CD4-positive, alpha-beta T cell (primary cell): ENCODE data around the gene DUSP22. TPM values are rescaled to one million over a fixed set of nuclear protein-coding genes. Genes with fewer than 3 reads are reported as not detected.

Experiments
- ATAC-seq: fragments of 200-7000 bp; cut with Tn5 transposase; one replicate; pipeline ENCODE4 v1.10.0; 2022; ENCODE audit warnings: mild to moderate bottlenecking; ENCODE audit not compliant: poor library complexity
- CTCF ChIA-PET: fragments of 350-600 bp; sonication (Branson Sonifier 250); formaldehyde crosslinking; loops from one replicate; lab custom pipeline; 2021; ENCODE audit warnings: antibody characterized with exemption, inconsistent platforms; lab: Charles Lee
- POLR2A ChIA-PET: fragments of 350-600 bp; sonication (Branson Sonifier 250); formaldehyde crosslinking; loops from one replicate; lab custom pipeline; 2021; ENCODE audit warnings: antibody characterized with exemption, inconsistent platforms; lab: Charles Lee
- DNase-seq, 14 experiments: peaks; one replicate each; pipeline ENCODE4 v3.0.0-alpha.2; 2013 to 2020; ENCODE audit warnings: mixed read lengths in 2 of 14
- H3K27ac ChIP-seq, 2 donors: one replicate each; pipeline versions ENCODE4 v1.5.1 to v1.7.0; 2013; ENCODE audit warnings: low read length in 2 of 2, low read depth in 1 of 2, mild to moderate bottlenecking in 1 of 2
- H3K27me3 ChIP-seq, 2 experiments: 1 replicate in 1 of 2; 2 replicates in 1 of 2; pipeline versions ENCODE4 v1.6.1 to v1.7.0; 2013; ENCODE audit warnings: low read length in 2 of 2, control low read depth in 1 of 2, mild to moderate bottlenecking in 1 of 2, moderate library complexity in 1 of 2; ENCODE audit not compliant: insufficient read depth in 2 of 2, control insufficient read depth in 1 of 2
- H3K36me3 ChIP-seq: one replicate; pipeline ENCODE4 v1.6.1; 2013; ENCODE audit warnings: low read length, control low read depth; ENCODE audit not compliant: insufficient read depth
- H3K4me1 ChIP-seq: one replicate; pipeline ENCODE4 v1.6.1; 2013; ENCODE audit warnings: low read length, control low read depth; ENCODE audit not compliant: insufficient read depth
- H3K4me3 ChIP-seq: one replicate; pipeline ENCODE4 v1.5.1; 2013; ENCODE audit warnings: mild to moderate bottlenecking, low read length, moderate library complexity
- H3K9me3 ChIP-seq, 2 experiments: 1 replicate in 1 of 2; 2 replicates in 1 of 2; pipeline versions ENCODE4 v1.6.1 to v1.7.0; 2013; ENCODE audit warnings: low read length in 2 of 2, mild to moderate bottlenecking in 2 of 2, control low read depth in 1 of 2, moderate library complexity in 1 of 2; ENCODE audit not compliant: control insufficient read depth in 1 of 2, insufficient read depth in 1 of 2
- H3K27ac Mint-ChIP-seq: one replicate; pipeline ENCODE4 v1.8.0; 2020; ENCODE audit warnings: mixed read lengths
- H3K27me3 Mint-ChIP-seq: one replicate; pipeline ENCODE4 v1.8.0; 2021; ENCODE audit warnings: mixed read lengths
- H3K36me3 Mint-ChIP-seq: one replicate; pipeline ENCODE4 v1.8.0; 2021; ENCODE audit warnings: low read depth, mixed read lengths
- H3K4me1 Mint-ChIP-seq: one replicate; pipeline ENCODE4 v1.8.0; 2021; ENCODE audit warnings: low read depth, mixed read lengths
- H3K4me3 Mint-ChIP-seq: one replicate; pipeline ENCODE4 v1.8.0; 2020; ENCODE audit warnings: mild to moderate bottlenecking, mixed read lengths
- H3K9me3 Mint-ChIP-seq: one replicate; pipeline ENCODE4 v1.8.0; 2020; ENCODE audit warnings: mixed read lengths
- CTCF ChIP-seq: fragments of 200-600 bp; IDR thresholded peaks from one replicate; pipeline ENCODE4 v1.8.0; 2022; ENCODE audit warnings: antibody characterized with exemption, mild to moderate bottlenecking
- intact Hi-C, 2 experiments: fragments of 100-400 bp; cut with DNase I in 1 of 2; cut with micrococcal nuclease in 1 of 2; formaldehyde crosslinking; loops; one replicate each; pipeline versions ENCODE4 v1.15.1 to v1.9.0; 2023 to 2025; cut with DNase I, micrococcal nuclease
- total RNA-seq, 174 experiments: library from RNA in 2 of 174; stranded (reverse) in 2 of 174; gene quantifications; one replicate each; pipeline ENCODE4 v1.2.3 and lab custom pipeline; 2021 to 2026

DUSP22 gene
- total RNA-seq, 2 experiments from 2014 or later = 25.4 to 26.3 TPM

DNA sequence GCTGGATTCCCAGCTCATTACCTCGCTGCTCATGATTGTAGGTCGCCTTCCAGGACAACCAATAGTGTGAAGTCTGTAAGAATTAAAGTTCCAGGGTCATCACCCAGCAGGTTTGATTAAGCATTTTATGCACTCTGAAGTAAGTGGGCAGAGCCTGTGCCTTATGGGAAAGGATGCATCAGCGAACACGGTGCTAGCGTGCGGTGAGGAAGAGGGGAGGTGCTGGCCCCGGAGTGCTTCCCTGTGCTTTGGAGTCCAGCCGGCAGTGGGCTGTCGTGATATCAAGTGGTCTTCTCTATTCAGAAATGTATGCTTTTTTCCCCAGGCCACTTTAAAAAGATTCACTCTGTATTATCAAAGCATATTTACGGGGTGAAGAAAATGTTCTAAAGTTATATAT, 16.0 kb downstream of the DUSP22 start:
- no peak overlapping the region for H3K4me3 ChIP-seq
- DNase-seq (no peak), ATAC-seq (no peak)
- no peaks in the 10 kb centered on the region for H3K27me3 ChIP-seq
- H3K36me3 Mint-ChIP-seq = peaks cover 28% of the 10 kb centered on the region
- H3K27ac ChIP-seq = no peak overlapping the region
- peaks cover 3% of the 10 kb centered on the region for H3K4me1 ChIP-seq
- H3K4me3 Mint-ChIP-seq = no peak overlapping the region
- H3K4me1 Mint-ChIP-seq = peaks cover 23% of the 10 kb centered on the region
- no peaks in the 10 kb centered on the region for H3K9me3 Mint-ChIP-seq
- ChIA-PET CTCF (no interaction called here), POLR2A (no interaction called here)
- H3K27me3 Mint-ChIP-seq = no peaks in the 10 kb centered on the region
- intact Hi-C loops = no loop called here
- peaks cover 0 to 21% of the 10 kb centered on the region in 2 experiments for H3K9me3 ChIP-seq
- no peak overlapping the region for H3K27ac Mint-ChIP-seq
- no peaks in the 10 kb centered on the region for H3K36me3 ChIP-seq
- no peak for TF ChIP-seq CTCF

DNA sequence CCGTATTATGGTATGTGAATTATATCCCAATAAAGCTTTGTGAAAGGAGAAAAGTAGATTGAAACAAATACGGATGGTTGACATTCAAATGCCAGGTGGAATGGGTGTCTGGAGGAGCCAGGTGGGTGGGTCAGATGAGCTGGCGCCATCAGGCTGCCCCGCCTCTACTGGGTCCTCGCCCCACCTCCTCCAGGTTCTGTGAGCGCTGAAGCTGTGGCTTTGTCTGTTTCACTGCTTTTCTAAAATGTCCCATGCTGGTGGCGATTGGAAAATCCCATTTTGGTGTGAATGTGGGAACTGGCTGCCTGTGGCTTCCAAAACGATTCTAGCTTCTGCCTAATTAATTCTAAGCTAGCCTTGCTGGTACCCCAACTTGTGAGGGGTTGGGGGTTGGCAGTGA, 16.5 kb downstream of the DUSP22 start:
- DNase-seq (no peak), ATAC-seq (no peak)
- intact Hi-C loops = no loop called here
- H3K27ac ChIP-seq = no peak overlapping the region
- no peaks in the 10 kb centered on the region for H3K27me3 ChIP-seq
- no peaks in the 10 kb centered on the region for H3K9me3 Mint-ChIP-seq
- CTCF ChIA-PET = no interaction called here
- no peak overlapping the region for H3K27ac Mint-ChIP-seq
- peaks cover 4% of the 10 kb centered on the region for H3K4me1 ChIP-seq
- no peak for TF ChIP-seq CTCF
- H3K9me3 ChIP-seq = peaks cover 0 to 21% of the 10 kb centered on the region in 2 experiments
- peaks cover 29% of the 10 kb centered on the region for H3K36me3 Mint-ChIP-seq
- no peak overlapping the region for H3K4me3 ChIP-seq
- H3K36me3 ChIP-seq = no peaks in the 10 kb centered on the region
- POLR2A ChIA-PET = no interaction called here
- no peak overlapping the region for H3K4me3 Mint-ChIP-seq
- H3K4me1 Mint-ChIP-seq = peaks cover 24% of the 10 kb centered on the region
- no peaks in the 10 kb centered on the region for H3K27me3 Mint-ChIP-seq

GRCh38 chr6:309947-310346, 17.7 kb downstream of the DUSP22 start:
- no peak overlapping the region for H3K27ac Mint-ChIP-seq
- H3K4me3 Mint-ChIP-seq = no peak overlapping the region
- H3K27me3 ChIP-seq = no peaks in the 10 kb centered on the region
- no peaks in the 10 kb centered on the region for H3K36me3 ChIP-seq
- H3K27me3 Mint-ChIP-seq = no peaks in the 10 kb centered on the region
- POLR2A ChIA-PET = no interaction called here
- no peak for DNase-seq
- peaks cover 29% of the 10 kb centered on the region for H3K4me1 Mint-ChIP-seq
- H3K4me1 ChIP-seq = peaks cover 4% of the 10 kb centered on the region
- no peak overlapping the region for H3K27ac ChIP-seq
- no peaks in the 10 kb centered on the region for H3K9me3 Mint-ChIP-seq
- H3K4me3 ChIP-seq = no peak overlapping the region
- TF ChIP-seq CTCF = no peak
- ATAC-seq = no peak
- intact Hi-C loops = no loop called here
- CTCF ChIA-PET = no interaction called here
- H3K9me3 ChIP-seq = peaks cover 0 to 19% of the 10 kb centered on the region in 2 experiments
- H3K36me3 Mint-ChIP-seq = peaks cover 29% of the 10 kb centered on the region
